Right lobe of liver (tissue), 4 donors: ENCODE measurements around the gene GOPC.

Experiments used
- CTCF ChIP-seq, 4 donors: fragments of 200-600 bp in 3 of 4; fragments of 450-650 bp in 1 of 4; IDR thresholded peaks; one replicate each; pipeline versions ENCODE4 v1.5.1 to v1.8.0; 2016 to 2022; ENCODE audit warnings: antibody characterized with exemption in 4 of 4, mild to moderate bottlenecking in 2 of 4
- POLR2A ChIP-seq: fragments of 450-650 bp; IDR thresholded peaks from one replicate; pipeline ENCODE4 v1.6.1; 2017; ENCODE audit warnings: antibody characterized with exemption, mild to moderate bottlenecking
- donor health status: DM: no; HTN: no; CAD: no.
- donor health status: DM: no; HTN: no; CAD: no.
- donor health status: DM: no; HTN: yes; CAD: no.

- no peak for TF ChIP-seq CTCF (IDR thresholded peaks at IDR 0.05)
- no peak for TF ChIP-seq POLR2A
Observed at GRCh38 chr6:117602899-117603588, 733 bp upstream of the GOPC start.
